ENCODE data around the gene PTK6.
"Not testable (repeated sequence)": the region's sequence is repeated elsewhere in the genome, so short reads cannot be mapped to it uniquely, and the experiment has no call there.

The PTK6 gene

GRCh38 chr20:63491635-63492230 is 45.4 kb downstream of the PTK6 start:
- no peak for DNase-seq

- DNase-seq, result no peak
These were observed 46.1 kb downstream of the PTK6 start for GRCh38 chr20:63491078-63491477.

- DNase-seq, result no peak
These were observed 46.8 kb downstream of the PTK6 start for GRCh38 chr20:63490416-63490815.

GRCh38 chr20:63488315-63489251 is 48.6 kb downstream of the PTK6 start:
- DNase-seq, result no peak

GRCh38 chr20:63487781-63488241 is 49.4 kb downstream of the PTK6 start:
- DNase-seq, result no peak

- DNase-seq, result no peak
These were observed 49.9 kb downstream of the PTK6 start for GRCh38 chr20:63487116-63487764.

GRCh38 chr20:63486300-63486855 is 50.8 kb downstream of the PTK6 start:
- DNase-seq, result no peak

GRCh38 chr20:63484651-63485403 is 52.3 kb downstream of the PTK6 start:
- DNase-seq, result no peak

- DNase-seq, result no peak
These were observed 52.9 kb downstream of the PTK6 start for GRCh38 chr20:63484236-63484635.

GRCh38 chr20:63483834-63484233 is 53.3 kb downstream of the PTK6 start:
- DNase-seq, result no peak

- no peak for DNase-seq
These were observed 55.1 kb downstream of the PTK6 start for GRCh38 chr20:63482021-63482587.

GRCh38 chr20:63481503-63481902 is 55.7 kb downstream of the PTK6 start:
- no peak for DNase-seq

GRCh38 chr20:63479695-63480419 is 57.3 kb downstream of the PTK6 start:
- DNase-seq, result not testable (repeated sequence)

- no peak for DNase-seq
These were observed 58.6 kb downstream of the PTK6 start for GRCh38 chr20:63478346-63479302.
